GM23338 (cell line): ENCODE data around the gene COL18A1. TPM values are rescaled to one million over a fixed set of nuclear protein-coding genes. Genes with fewer than 3 reads are reported as not detected.

Experiments
- ATAC-seq: fragments of 200-7000 bp; cut with Tn5 transposase; 3 replicates; pipeline ENCODE4 v1.9.1; 2020
- DNase-seq: peaks from one replicate; pipeline ENCODE4 v3.0.0-alpha.2; 2015; ENCODE audit warnings: low spot score
- H2AFZ ChIP-seq: fragments of 200-600 bp; sonication (generic); 2 replicates; pipeline ENCODE4 v1.8.0; 2016; ENCODE audit warnings: antibody characterized with exemption, mild to moderate bottlenecking, moderate library complexity
- H3F3A ChIP-seq: fragments of 200-600 bp; sonication (generic); replicated peaks from 2 replicates; pipeline ENCODE4 v1.8.0; 2017; ENCODE audit warnings: antibody characterized with exemption, mixed run types, low read depth
- H3K27ac ChIP-seq: fragments of 200-600 bp; sonication (generic); 2 replicates; pipeline ENCODE4 v1.6.1; 2016; ENCODE audit warnings: low read depth
- H3K27me3 ChIP-seq: fragments of 200-600 bp; sonication (generic); 2 replicates; pipeline ENCODE4 v1.8.0; 2016; ENCODE audit warnings: mild to moderate bottlenecking, mixed run types, moderate library complexity; ENCODE audit not compliant: insufficient read depth
- H3K36me3 ChIP-seq: fragments of 200-600 bp; sonication (generic); 2 replicates; pipeline ENCODE4 v1.8.0; 2016; ENCODE audit warnings: mild to moderate bottlenecking; ENCODE audit not compliant: insufficient read depth
- H3K4me1 ChIP-seq: fragments of 200-600 bp; sonication (generic); 2 replicates; pipeline ENCODE4 v1.8.0; 2016; ENCODE audit warnings: mild to moderate bottlenecking, moderate library complexity; ENCODE audit not compliant: insufficient read depth
- H3K4me2 ChIP-seq: fragments of 200-600 bp; sonication (generic); 2 replicates; pipeline ENCODE4 v1.7.1; 2017; ENCODE audit warnings: mixed run types
- H3K4me3 ChIP-seq: fragments of 200-600 bp; sonication (generic); 2 replicates; pipeline ENCODE4 v1.6.1; 2016; ENCODE audit warnings: mixed run types
- H3K79me2 ChIP-seq: fragments of 200-600 bp; sonication (generic); replicated peaks from 2 replicates; pipeline ENCODE4 v1.8.0; 2017; ENCODE audit warnings: mild to moderate bottlenecking; ENCODE audit not compliant: insufficient read depth
- H3K9me2 ChIP-seq: fragments of 200-600 bp; sonication (generic); 2 replicates; pipeline ENCODE4 v1.8.0; 2017; ENCODE audit not compliant: insufficient read depth
- H4K20me1 ChIP-seq: fragments of 200-600 bp; sonication (generic); replicated peaks from 2 replicates; pipeline ENCODE4 v1.8.0; 2017; ENCODE audit warnings: mild to moderate bottlenecking; ENCODE audit not compliant: insufficient read depth
- H3K27ac Mint-ChIP-seq: 2 replicates; pipeline ENCODE4 v1.8.0; 2020; ENCODE audit warnings: inconsistent platforms, mild to moderate bottlenecking, moderate library complexity, mixed read lengths
- H3K27me3 Mint-ChIP-seq: 3 replicates; pipeline ENCODE4 v1.8.0; 2022; ENCODE audit warnings: low read depth, mild to moderate bottlenecking, moderate library complexity, mixed read lengths, inconsistent platforms; ENCODE audit not compliant: insufficient read depth, poor library complexity
- H3K36me3 Mint-ChIP-seq: 3 replicates; pipeline ENCODE4 v1.8.0; 2021; ENCODE audit warnings: low read depth, mild to moderate bottlenecking, inconsistent platforms, moderate library complexity, mixed read lengths
- H3K4me1 Mint-ChIP-seq: 3 replicates; pipeline ENCODE4 v1.8.0; 2020; ENCODE audit warnings: mild to moderate bottlenecking, inconsistent platforms, mixed read lengths
- H3K4me3 Mint-ChIP-seq: 3 replicates; pipeline ENCODE4 v1.8.0; 2021; ENCODE audit warnings: moderate library complexity, mild to moderate bottlenecking, inconsistent platforms, mixed read lengths
- H3K9me3 Mint-ChIP-seq: 3 replicates; pipeline ENCODE4 v1.8.0; 2020; ENCODE audit warnings: moderate library complexity, mild to moderate bottlenecking, inconsistent platforms, mixed read lengths
- CTCF ChIP-seq, 2 experiments: fragments of 200-600 bp in 1 of 2; sonication (generic) in 1 of 2; conservative IDR thresholded peaks; 2 replicates each; pipeline versions ENCODE4 v1.5.1 to v1.6.1; 2016 to 2017; ENCODE audit warnings: antibody characterized with exemption in 2 of 2, low read depth in 2 of 2, mild to moderate bottlenecking in 2 of 2, moderate library complexity in 1 of 2
- ETS1 ChIP-seq: IDR thresholded peaks from 2 replicates; pipeline ENCODE4 v1.6.1; 2016; ENCODE audit warnings: antibody characterized with exemption
- EZH2 ChIP-seq: fragments of 200-600 bp; sonication (generic); IDR thresholded peaks from one replicate; pipeline ENCODE4 v1.8.0; 2017; ENCODE audit warnings: antibody characterized with exemption, mild to moderate bottlenecking, low read depth; ENCODE audit not compliant: unreplicated experiment
- EZH2phosphoT487 ChIP-seq: fragments of 200-600 bp; sonication (generic); IDR thresholded peaks from one replicate; pipeline ENCODE4 v1.8.1; 2018; ENCODE audit warnings: antibody characterized with exemption; ENCODE audit not compliant: unreplicated experiment
- JUNB ChIP-seq: IDR thresholded peaks from one replicate; pipeline ENCODE4 v1.6.1; 2016; ENCODE audit warnings: antibody characterized with exemption; ENCODE audit not compliant: unreplicated experiment
- POLR2AphosphoS5 ChIP-seq: IDR thresholded peaks from 2 replicates; pipeline ENCODE4 v1.6.1; 2016; ENCODE audit warnings: antibody characterized with exemption, low read depth
- REST ChIP-seq: IDR thresholded peaks from one replicate; pipeline ENCODE4 v1.6.1; 2018; ENCODE audit warnings: antibody characterized with exemption; ENCODE audit not compliant: unreplicated experiment
- STAT1 ChIP-seq: IDR thresholded peaks from one replicate; pipeline ENCODE4 v1.6.1; 2016; ENCODE audit warnings: antibody characterized with exemption; ENCODE audit not compliant: unreplicated experiment
- ZNF114 ChIP-seq: fragments of 250-450 bp; sonication (Bioruptor Pico); IDR thresholded peaks from 2 replicates; pipeline ENCODE4 v1.5.0; 2020; ENCODE audit warnings: mild to moderate bottlenecking, moderate library complexity
- ZNF331 ChIP-seq: fragments of 250-450 bp; sonication (Bioruptor Pico); IDR thresholded peaks from 2 replicates; pipeline ENCODE4 v1.5.0; 2020; ENCODE audit warnings: low read depth, mild to moderate bottlenecking, moderate library complexity
- polyA plus RNA-seq: library from polyadenylated mRNA; unstranded; fragments of >200 nt; fragmentation: Nextera tagmentation; extraction: Ambion mirVana; gene quantifications from 2 replicates; pipeline ENCODE4 v1.2.1, GENCODE V29; 2016
- total RNA-seq: library from RNA; depleted of rRNA; stranded (reverse); fragments of >200 nt; shearing (Covaris generic); gene quantifications from 2 replicates; pipeline ENCODE4 v1.2.3, GENCODE V29; 2014

COL18A1 gene
- total and polyA plus RNA-seq, 2 experiments from 2014 or later, result 38.4 to 430 TPM

GRCh38 chr21:45538381-45539045 is 133.5 kb downstream of the COL18A1 start (continued):
- no peak for TF ChIP-seq ETS1
- no peak for TF ChIP-seq EZH2phosphoT487
- TF ChIP-seq STAT1, result no peak
- TF ChIP-seq ZNF331 (CRISPR knock-in tag), result no peak
- no peak for TF ChIP-seq ZNF114 (CRISPR knock-in tag)

GRCh38 chr21:45539046-45539795 is 134.3 kb downstream of the COL18A1 start:
- Histone ChIP-seq H3K27ac (no peak overlapping the region), H3K4me3 (no peak overlapping the region), H2AFZ (no peak overlapping the region), H3K9me2 (no peaks in the 10 kb centered on the region), H3K79me2 (peaks cover 33% of the 10 kb centered on the region), H3K4me2 (no peak overlapping the region), H3K4me1 (no peaks in the 10 kb centered on the region; the same call in 1 of the 2 replicates), H3K27me3 (no peaks in the 10 kb centered on the region), H3K36me3 (no peaks in the 10 kb centered on the region), H4K20me1 (peaks cover 8% of the 10 kb centered on the region; the same call in 1 of the 2 replicates), H3F3A (no peaks in the 10 kb centered on the region)
- no peak for DNase-seq
- ATAC-seq, result no peak
- TF ChIP-seq JUNB (no peak), EZH2 (no peak)
- Mint-ChIP-seq H3K36me3 (peaks cover 8% of the 10 kb centered on the region; the same call in 2 of the 3 replicates), H3K4me3 (no peak overlapping the region), H3K9me3 (no peaks in the 10 kb centered on the region; the same call in 2 of the 3 replicates), H3K27me3 (peaks cover 5% of the 10 kb centered on the region), H3K4me1 (peaks cover 7% of the 10 kb centered on the region), H3K27ac (no peak overlapping the region)

GRCh38 chr21:45539796-45540600 is 135.0 kb downstream of the COL18A1 start:
- Histone ChIP-seq H3K27ac (no peak overlapping the region), H3K4me1 (no peaks in the 10 kb centered on the region; the same call in 1 of the 2 replicates), H3K79me2 (peaks cover 33% of the 10 kb centered on the region), H4K20me1 (peaks cover 8% of the 10 kb centered on the region; the same call in 1 of the 2 replicates), H3K4me3 (no peak overlapping the region), H3K9me2 (no peaks in the 10 kb centered on the region), H3K27me3 (no peaks in the 10 kb centered on the region), H2AFZ (no peak overlapping the region), H3K36me3 (no peaks in the 10 kb centered on the region), H3K4me2 (no peak overlapping the region), H3F3A (no peaks in the 10 kb centered on the region)
- Mint-ChIP-seq H3K36me3 (peaks cover 8% of the 10 kb centered on the region; the same call in 2 of the 3 replicates), H3K4me3 (peak overlapping the region; percentile 75), H3K9me3 (no peaks in the 10 kb centered on the region; the same call in 2 of the 3 replicates), H3K4me1 (peaks cover 7% of the 10 kb centered on the region), H3K27ac (no peak overlapping the region), H3K27me3 (peaks cover 10% of the 10 kb centered on the region)
- no peak for ATAC-seq
- no peak for DNase-seq
- TF ChIP-seq CTCF (conservative IDR thresholded peaks at IDR 0.05; ENCODE audit: low read depth in 2 of 2), result no peak
- TF ChIP-seq POLR2AphosphoS5, result no peak
- no peak for TF ChIP-seq ETS1
- TF ChIP-seq ZNF331 (CRISPR knock-in tag), result no peak
- TF ChIP-seq REST, result no peak
- TF ChIP-seq JUNB, result no peak
- TF ChIP-seq EZH2phosphoT487, result no peak
- TF ChIP-seq ZNF114 (CRISPR knock-in tag), result no peak
- no peak for TF ChIP-seq EZH2
